H1 (cell line): Measurements from ENCODE around the gene TMEM120A. TPM values are rescaled to one million over a fixed set of nuclear protein-coding genes. Genes with fewer than 3 reads are reported as not detected.

Experiments used
- HDAC6 ChIP-seq: IDR thresholded peaks from one replicate; pipeline ENCODE4 v1.7.1; 2012; ENCODE audit warnings: low read depth, mild to moderate bottlenecking, inconsistent platforms, low read length, moderate library complexity
- JUND ChIP-seq: IDR thresholded peaks from 2 replicates; pipeline ENCODE4 v1.6.1; 2011; ENCODE audit warnings: mild to moderate bottlenecking, improper control_type of control experiment, low read length
- NANOG ChIP-seq: IDR thresholded peaks from 2 replicates; pipeline ENCODE4 v1.6.1; 2011; ENCODE audit warnings: low read length, low read depth, mild to moderate bottlenecking, inconsistent platforms; ENCODE audit not compliant: insufficient read depth, poor library complexity, severe bottlenecking
- TAF7 ChIP-seq: optimal IDR thresholded peaks from 2 replicates; pipeline ENCODE3; 2011; ENCODE audit warnings: low read depth, mild to moderate bottlenecking, inconsistent platforms, low read length, moderate library complexity, borderline replicate concordance
- TBP ChIP-seq: IDR thresholded peaks from 2 replicates; pipeline ENCODE4 v1.6.1; 2011; ENCODE audit warnings: low read depth, low read length, improper control_type of control experiment
- polyA plus RNA-seq, 7 experiments: library from polyadenylated mRNA; depleted of rRNA in 3 of 7; stranded (reverse) in 5 of 7; unstranded in 2 of 7; fragments of >200 nt in 5 of 7; fragments of 200-250 nt in 2 of 7; gene quantifications; 1 replicate in 5 of 7; 2 replicates in 1 of 7; 4 replicates in 1 of 7; pipeline versions ENCODE4 v1.2.1 to v1.2.3, GENCODE V29; 2011 to 2013; ENCODE audit warnings: missing spikeins in 2 of 7, mixed read lengths in 2 of 7
- total RNA-seq: library from RNA; stranded (reverse); fragmentation: NEBNext Ultra II Directional; extraction: Animal tissue kit (Norgen Biotek cat#: 25700); gene quantifications from 2 replicates; pipeline ENCODE4 v1.2.1, GENCODE V29; 2021
- TF ChIP-seq, protein P1 (sequence below): IDR thresholded peaks from 2 replicates; pipeline ENCODE4 v1.6.1; 2012; ENCODE audit warnings: inconsistent platforms

TMEM120A gene
- total and polyA plus RNA-seq, 2 of the 8 experiments (the other 6 are each of a cell fraction or from before 2014, with no cell fraction given) = 15.6 to 49.9 TPM

DNA sequence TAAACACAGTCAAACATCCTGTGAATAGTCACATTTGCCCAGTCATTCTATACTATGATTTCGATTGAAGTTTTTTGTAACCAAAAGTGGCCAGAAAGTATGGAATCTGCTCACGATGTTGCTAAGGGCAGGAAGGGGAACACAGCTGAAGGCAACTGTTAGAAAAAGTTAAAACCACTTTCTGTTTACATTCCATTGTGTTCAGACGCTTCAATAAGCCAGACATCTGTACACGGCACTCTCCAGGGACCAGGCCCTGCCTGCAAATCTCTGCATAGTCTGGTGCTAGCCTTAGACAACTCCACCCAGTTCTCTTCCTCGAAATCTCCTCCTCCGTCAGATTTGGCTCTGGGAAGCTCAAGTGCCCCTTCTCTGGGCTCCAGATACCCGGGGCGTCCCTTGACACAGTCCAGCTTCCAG lies 17.1 kb upstream of the TMEM120A start (continued):
- no peak for TF ChIP-seq NANOG
- no peak for TF ChIP-seq HDAC6
- no peak for TF ChIP-seq JUND
- no peak for TF ChIP-seq TBP
- TF ChIP-seq, protein P1, sequence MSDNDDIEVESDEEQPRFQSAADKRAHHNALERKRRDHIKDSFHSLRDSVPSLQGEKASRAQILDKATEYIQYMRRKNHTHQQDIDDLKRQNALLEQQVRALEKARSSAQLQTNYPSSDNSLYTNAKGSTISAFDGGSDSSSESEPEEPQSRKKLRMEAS = no peak
- no peak for TF ChIP-seq TAF7
